Measurements from ENCODE around the gene MYLK. TPM values are rescaled to one million over a fixed set of nuclear protein-coding genes. Genes with fewer than 3 reads are reported as not detected.
A peak's percentile ranks its signal among the peaks of the same experiment; 100 is the strongest.

MYLK gene
- total RNA-seq, 1 experiment from 2014 or later, result 23.0 TPM

- no peaks in the 10 kb centered on the region for H3K27me3 Mint-ChIP-seq (ENCODE audit: insufficient read depth, unreplicated experiment)
Observed at GRCh38 chr3:123753286-123753685, 130.8 kb downstream of the MYLK start.

GRCh38 chr3:123752228-123752627 lies 131.9 kb downstream of the MYLK start:
- BruUV-seq (replicated peaks), result no TSS peak
- ChIA-PET POLR2A (interaction anchor here (0.5 kb wide), 1 partner anchor 166 kb away, joined by 3 read pairs; no protein-coding TSS in a partner anchor), CTCF (no interaction called here)
- H3K9me3 ChIP-seq, result no peaks in the 10 kb centered on the region
- peaks cover 6% of the 10 kb centered on the region for H3K36me3 Mint-ChIP-seq (ENCODE audit: insufficient read depth, unreplicated experiment)
- DNase-seq, result no peak
- no peak overlapping the region for H3K4me3 Mint-ChIP-seq (ENCODE audit: unreplicated experiment)
- intact Hi-C loops (cut with micrococcal nuclease; ENCODE audit: unreplicated experiment), result no loop called here
- TF ChIP-seq CTCF (IDR thresholded peaks at IDR 0.05; ENCODE audit: insufficient read depth in 1 of 2, low read depth in 1 of 2, low read length in 1 of 2, severe bottlenecking in 1 of 2, unreplicated experiment in 1 of 2), result no peak
- H3K4me3 ChIP-seq (ENCODE audit: low read depth, low read length), result no peak overlapping the region
- no peaks in the 10 kb centered on the region for H3K27me3 Mint-ChIP-seq (ENCODE audit: insufficient read depth, unreplicated experiment)
- H3K4me1 ChIP-seq, result peaks cover 73% of the 10 kb centered on the region
- H3K4me1 Mint-ChIP-seq (ENCODE audit: low read depth, unreplicated experiment), result peaks cover 35% of the 10 kb centered on the region
- H3K9me3 Mint-ChIP-seq (ENCODE audit: unreplicated experiment), result peaks cover 9% of the 10 kb centered on the region
- H3K27me3 ChIP-seq (replicated peaks; ENCODE audit: control insufficient read depth, insufficient read depth, low read length), result no peaks in the 10 kb centered on the region
- H3K27ac Mint-ChIP-seq (ENCODE audit: unreplicated experiment), result no peak overlapping the region
- no peaks in the 10 kb centered on the region; the same call in none of the 2 replicates for H3K36me3 ChIP-seq (ENCODE audit: control insufficient read depth, insufficient read depth, low read length)

More at GRCh38 chr3:123753286-123753685, 130.8 kb downstream of the MYLK start:
- no peak for DNase-seq
- TF ChIP-seq CTCF (IDR thresholded peaks at IDR 0.05; ENCODE audit: insufficient read depth in 1 of 2, low read depth in 1 of 2, low read length in 1 of 2, severe bottlenecking in 1 of 2, unreplicated experiment in 1 of 2), result no peak
- H3K4me3 ChIP-seq (ENCODE audit: low read depth, low read length), result no peak overlapping the region
- H3K9me3 ChIP-seq, result no peaks in the 10 kb centered on the region
- peaks cover 9% of the 10 kb centered on the region for H3K9me3 Mint-ChIP-seq (ENCODE audit: unreplicated experiment)
- intact Hi-C loops (cut with micrococcal nuclease; ENCODE audit: unreplicated experiment), result no loop called here
- peaks cover 75% of the 10 kb centered on the region for H3K4me1 ChIP-seq
- H3K4me1 Mint-ChIP-seq (ENCODE audit: low read depth, unreplicated experiment), result peaks cover 39% of the 10 kb centered on the region
- peaks cover 6% of the 10 kb centered on the region for H3K36me3 Mint-ChIP-seq (ENCODE audit: insufficient read depth, unreplicated experiment)
- no peak overlapping the region for H3K4me3 Mint-ChIP-seq (ENCODE audit: unreplicated experiment)
- ChIA-PET CTCF (no interaction called here), POLR2A (no interaction called here)
- H3K36me3 ChIP-seq (ENCODE audit: control insufficient read depth, insufficient read depth, low read length), result no peaks in the 10 kb centered on the region; the same call in none of the 2 replicates
- no peaks in the 10 kb centered on the region for H3K27me3 ChIP-seq (replicated peaks; ENCODE audit: control insufficient read depth, insufficient read depth, low read length)
- no TSS peak for BruUV-seq (replicated peaks)
- no peak overlapping the region for H3K27ac Mint-ChIP-seq (ENCODE audit: unreplicated experiment)

- no TSS peak for BruUV-seq (replicated peaks)
- H3K9me3 Mint-ChIP-seq (ENCODE audit: unreplicated experiment), result peaks cover 9% of the 10 kb centered on the region
- ChIA-PET CTCF (no interaction called here), POLR2A (no interaction called here)
- peaks cover 6% of the 10 kb centered on the region for H3K36me3 Mint-ChIP-seq (ENCODE audit: insufficient read depth, unreplicated experiment)
- Histone ChIP-seq H3K27me3 (replicated peaks; ENCODE audit: control insufficient read depth, insufficient read depth, low read length) (no peaks in the 10 kb centered on the region), H3K4me1 (peaks cover 65% of the 10 kb centered on the region), H3K4me3 (ENCODE audit: low read depth, low read length) (no peak overlapping the region), H3K9me3 (no peaks in the 10 kb centered on the region), H3K36me3 (ENCODE audit: control insufficient read depth, insufficient read depth, low read length) (no peaks in the 10 kb centered on the region; the same call in none of the 2 replicates)
- intact Hi-C loops (cut with micrococcal nuclease; ENCODE audit: unreplicated experiment), result loop anchor here (2.0 kb wide), 1 partner anchor 29 kb away; no protein-coding TSS in a partner anchor
- TF ChIP-seq CTCF (IDR thresholded peaks at IDR 0.05; ENCODE audit: insufficient read depth in 1 of 2, low read depth in 1 of 2, low read length in 1 of 2, severe bottlenecking in 1 of 2, unreplicated experiment in 1 of 2), result no peak
- DNase-seq, result no peak
- H3K4me3 Mint-ChIP-seq (ENCODE audit: unreplicated experiment), result no peak overlapping the region
- H3K27me3 Mint-ChIP-seq (ENCODE audit: insufficient read depth, unreplicated experiment), result no peaks in the 10 kb centered on the region
- H3K4me1 Mint-ChIP-seq (ENCODE audit: low read depth, unreplicated experiment), result peaks cover 33% of the 10 kb centered on the region
- H3K27ac Mint-ChIP-seq (ENCODE audit: unreplicated experiment), result peak overlapping the region; percentile 94
Observed at GRCh38 chr3:123751433-123751832, 132.7 kb downstream of the MYLK start.

Data from Caco-2 (cell line).